Fibroblast of the conjunctiva (primary cell): Measurements from ENCODE around the gene FASTKD3.
A peak's percentile ranks its signal among the peaks of the same experiment; 100 is the strongest.

ENCODE experiments used
- DNase-seq: peaks from one replicate; pipeline ENCODE4 v3.0.0-alpha.2; 2010; ENCODE audit warnings: low read depth

FASTKD3 gene

DNA sequence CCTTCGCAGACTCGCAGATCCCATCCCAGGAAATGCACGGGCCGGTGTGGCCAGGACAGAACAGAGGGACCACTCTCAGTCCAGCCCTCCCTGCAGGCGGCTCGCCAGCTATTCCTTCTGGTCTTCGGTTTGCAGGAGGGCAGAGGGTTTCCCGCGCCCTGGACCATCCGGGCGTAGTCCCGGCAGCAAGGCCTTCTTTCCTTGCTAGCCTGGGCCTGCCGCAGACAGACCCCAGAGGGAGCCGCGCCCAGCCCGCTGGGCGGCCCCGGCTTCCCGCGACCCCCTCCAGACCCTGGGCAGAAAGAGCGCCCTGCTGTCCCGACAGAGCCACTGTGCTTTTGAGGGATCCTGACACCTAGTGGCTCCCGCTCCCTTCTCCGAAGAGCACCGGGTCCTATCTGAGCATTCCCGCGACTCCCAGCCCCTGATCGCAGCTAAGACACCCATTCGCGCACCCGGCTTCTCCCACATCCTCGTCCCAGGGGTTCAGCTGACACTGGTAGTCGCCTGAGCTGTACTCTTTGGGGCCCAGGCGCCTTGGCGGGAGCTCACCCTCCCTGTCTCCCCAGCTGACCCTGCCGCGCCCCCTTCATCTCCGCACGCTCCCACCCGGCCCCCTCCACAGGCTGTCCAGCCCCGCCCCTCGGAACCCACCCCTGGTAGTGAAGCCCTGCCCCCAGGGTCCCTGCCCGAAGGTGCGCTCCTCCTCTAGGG lies 19.0 kb downstream of the FASTKD3 start:
- no peak for DNase-seq

DNA sequence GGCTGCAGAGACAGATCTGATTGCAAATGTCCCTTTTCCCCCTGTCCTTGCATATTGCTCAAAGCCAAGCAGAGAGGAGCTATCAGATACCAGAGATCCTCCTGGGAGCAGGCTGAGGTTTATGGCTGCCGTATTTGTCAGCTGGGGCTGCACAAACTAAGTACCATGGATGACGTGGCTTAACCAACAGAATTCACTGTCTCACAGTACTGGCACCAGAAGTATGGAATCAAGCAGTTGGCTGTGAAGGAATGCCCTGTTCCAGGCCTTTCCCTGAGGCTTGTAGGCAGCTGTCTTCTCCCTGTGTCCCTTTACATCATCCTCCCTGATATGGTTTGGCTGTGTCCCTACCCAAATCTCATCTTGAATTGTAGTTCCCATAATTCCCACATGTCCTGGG lies 20.5 kb downstream of the FASTKD3 start:
- DNase-seq: no peak

DNA sequence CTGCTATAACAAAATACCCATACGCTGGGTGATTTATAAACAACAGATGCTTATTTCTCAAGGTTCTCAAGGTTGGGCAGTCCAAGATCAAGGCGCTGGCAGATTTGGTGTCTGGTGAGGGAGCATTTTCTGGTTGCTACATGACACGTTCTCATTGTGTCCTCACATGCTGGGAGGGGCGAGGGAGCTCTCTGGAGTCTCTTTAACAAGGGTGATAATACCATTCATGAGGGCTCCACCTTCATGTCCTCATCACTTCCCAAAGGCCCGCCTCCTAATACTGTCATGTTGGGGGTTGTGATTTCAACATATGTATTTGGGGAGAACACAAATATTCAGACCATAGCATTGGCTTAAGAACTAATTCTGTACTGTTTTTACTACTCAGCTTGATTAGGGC lies 22.5 kb downstream of the FASTKD3 start:
- DNase-seq: no peak

DNA sequence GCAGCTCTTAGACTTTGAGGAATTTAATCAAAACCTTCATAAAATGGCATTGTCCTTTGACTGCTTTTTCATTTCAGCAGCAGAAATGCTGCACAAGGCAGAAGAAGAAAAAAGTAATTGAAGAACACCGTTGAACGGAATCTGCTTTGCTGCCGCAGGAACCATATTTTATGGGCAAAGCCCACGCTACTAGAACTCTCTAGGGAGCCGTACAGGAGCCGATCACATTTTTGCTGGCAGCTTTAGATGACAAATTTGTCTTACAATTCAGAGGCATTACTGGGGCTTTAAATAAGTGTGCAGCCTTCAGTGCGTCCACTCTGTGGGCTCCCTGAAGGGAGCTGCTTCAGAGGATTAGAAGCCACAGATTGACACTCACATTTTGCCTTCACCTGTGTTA lies 23.3 kb downstream of the FASTKD3 start:
- DNase-seq: no peak

DNA sequence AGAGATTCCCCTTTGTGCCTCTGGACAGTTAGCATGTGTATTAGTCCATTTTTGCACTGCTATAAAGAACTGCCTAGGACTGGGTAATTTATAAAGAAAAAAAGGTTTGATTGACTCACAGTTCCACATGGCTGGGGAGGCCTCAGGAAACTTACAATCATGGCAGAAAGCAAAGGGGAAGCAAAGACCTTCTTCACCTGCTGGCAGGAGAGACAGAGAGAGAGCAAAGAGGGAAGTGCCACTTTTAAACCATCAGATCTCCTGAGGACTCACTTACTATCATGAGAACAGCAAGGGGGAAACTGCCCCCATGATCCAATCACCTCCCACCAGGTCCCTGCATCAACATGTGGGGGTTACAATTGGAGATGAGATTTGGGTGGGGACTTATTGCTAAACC lies 23.9 kb downstream of the FASTKD3 start:
- DNase-seq: no peak

DNA sequence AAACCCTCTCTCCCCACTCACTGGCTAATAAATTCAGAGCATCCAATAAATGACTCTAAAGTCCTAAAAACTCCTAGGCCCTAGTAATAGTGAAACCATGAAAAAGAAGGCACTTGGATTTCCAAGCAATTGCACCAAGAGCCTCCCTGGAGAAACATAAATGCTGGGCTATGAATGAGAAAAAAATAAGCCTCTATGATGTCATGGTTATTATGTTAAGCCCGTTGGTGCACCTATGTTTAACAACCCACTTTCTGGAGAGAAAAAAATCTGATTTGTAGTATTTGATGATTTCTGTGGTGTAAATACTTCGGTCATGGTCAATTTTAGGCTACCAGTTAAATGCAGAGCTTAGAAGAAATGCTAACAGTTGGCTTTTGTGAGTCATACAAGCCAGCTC lies 26.3 kb downstream of the FASTKD3 start:
- no peak for DNase-seq

DNA sequence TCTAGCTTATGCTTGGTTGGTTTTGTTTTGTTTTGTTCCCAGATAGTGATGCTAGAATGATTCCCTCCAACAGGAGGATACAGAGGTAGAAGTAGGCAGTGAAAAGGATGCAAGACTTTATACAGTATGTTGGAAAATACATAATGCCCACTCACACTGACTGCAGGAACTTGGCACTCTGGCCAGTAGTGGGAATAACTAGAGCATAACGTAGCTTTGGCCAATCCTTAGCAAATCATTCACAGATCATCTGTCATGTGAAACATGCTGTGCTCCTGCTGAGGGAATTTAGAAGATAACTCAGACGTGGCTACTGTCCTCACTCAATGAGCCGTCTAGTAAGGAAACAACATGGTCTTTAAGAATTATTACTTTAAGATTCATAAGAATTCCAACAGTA lies 31.4 kb downstream of the FASTKD3 start:
- DNase-seq: no peak

DNA sequence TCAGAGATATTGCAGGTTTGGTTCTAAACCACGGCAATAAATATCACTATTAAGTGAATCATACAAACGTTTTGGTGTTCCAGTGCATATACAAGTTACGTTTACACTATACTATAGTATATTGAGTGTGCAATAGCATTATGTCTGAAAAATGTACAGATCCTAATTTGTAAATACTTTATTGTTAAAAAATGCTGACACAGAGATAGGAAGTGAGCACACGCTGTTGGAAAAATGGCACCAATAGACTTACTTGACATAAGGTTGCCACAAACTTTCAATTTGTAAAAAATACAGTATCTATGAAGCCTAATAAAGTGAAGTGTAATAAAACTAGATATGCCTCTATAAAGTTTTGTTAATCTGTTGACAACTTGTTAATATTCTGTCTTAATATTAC lies 33.8 kb downstream of the FASTKD3 start:
- no peak for DNase-seq

DNA sequence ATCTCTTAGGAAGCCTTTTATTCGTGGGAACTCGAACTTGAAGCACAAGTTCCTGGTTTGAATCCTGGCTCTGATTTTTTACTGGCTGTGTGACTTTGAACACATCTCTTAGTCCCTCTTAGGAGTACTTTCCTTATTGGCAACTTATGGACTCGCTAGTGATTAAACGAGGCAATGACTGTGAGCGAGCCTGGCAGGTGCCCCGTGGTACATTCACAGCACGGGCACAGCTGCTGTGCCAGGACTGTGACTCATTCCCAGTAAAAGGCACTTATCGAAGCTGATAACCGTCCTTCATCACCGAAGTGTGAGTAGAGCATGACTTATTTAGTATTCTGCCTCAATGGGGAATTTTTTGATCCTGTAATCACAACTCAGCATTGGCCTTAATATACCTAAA lies 40.6 kb downstream of the FASTKD3 start:
- no peak for DNase-seq

DNA sequence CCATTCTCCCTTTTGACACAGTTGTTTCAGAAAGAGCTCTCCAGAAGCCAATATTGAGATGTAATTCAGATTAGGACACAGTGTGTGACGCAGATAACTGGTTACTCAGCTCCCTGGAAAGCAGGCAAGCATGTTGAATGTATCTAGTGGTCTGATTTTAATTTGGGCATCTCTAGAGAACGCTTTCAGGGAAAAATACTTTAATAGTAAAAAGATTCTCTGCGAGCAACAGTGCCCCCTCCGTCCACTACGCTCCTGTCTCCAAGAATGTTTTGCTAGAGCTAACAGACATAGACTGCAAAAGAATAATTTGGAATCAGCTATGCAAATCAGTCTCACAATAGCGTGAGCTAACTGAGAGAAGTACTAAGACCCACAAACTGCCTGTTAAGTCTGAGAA lies 41.2 kb downstream of the FASTKD3 start:
- peak; percentile 17 for DNase-seq

DNA sequence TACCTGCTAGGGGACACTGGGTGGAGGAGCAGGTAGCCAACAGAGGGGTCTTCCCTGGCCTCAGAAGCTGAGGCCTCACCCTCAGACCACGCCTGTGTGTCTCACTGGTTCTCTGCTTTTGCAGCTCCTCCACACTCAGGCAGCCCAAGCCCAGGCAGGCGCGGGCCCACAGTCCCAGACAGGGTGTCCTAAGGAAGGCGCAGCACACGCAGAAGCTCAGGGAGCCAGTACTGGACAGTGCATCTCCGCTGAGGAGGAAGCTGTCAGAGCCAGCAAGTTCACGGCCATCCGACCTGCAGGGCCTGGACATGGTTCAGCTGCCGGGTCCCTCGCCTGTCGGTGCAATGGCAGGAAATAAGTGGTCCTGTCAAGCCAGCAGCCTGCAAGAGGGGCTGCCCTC lies 43.2 kb downstream of the FASTKD3 start:
- DNase-seq: no peak

DNA sequence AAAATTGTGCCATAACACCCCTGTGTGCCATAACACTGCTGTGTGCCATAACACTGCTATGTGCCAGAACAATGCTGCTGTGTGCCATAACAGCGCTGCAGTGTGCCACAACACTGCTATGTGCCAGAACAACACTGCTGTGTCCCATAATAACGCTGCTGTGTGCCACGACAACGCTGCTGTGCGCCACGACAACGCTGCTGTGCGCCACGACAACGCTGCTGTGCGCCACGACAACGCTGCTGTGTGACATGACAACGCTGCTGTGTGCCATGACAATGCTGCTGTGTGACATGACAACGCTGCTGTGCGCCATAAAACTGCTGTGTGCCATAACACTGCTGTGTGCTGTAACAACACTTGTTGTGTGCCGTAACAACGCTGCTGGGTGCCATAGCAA lies 43.8 kb downstream of the FASTKD3 start:
- no peak for DNase-seq

DNA sequence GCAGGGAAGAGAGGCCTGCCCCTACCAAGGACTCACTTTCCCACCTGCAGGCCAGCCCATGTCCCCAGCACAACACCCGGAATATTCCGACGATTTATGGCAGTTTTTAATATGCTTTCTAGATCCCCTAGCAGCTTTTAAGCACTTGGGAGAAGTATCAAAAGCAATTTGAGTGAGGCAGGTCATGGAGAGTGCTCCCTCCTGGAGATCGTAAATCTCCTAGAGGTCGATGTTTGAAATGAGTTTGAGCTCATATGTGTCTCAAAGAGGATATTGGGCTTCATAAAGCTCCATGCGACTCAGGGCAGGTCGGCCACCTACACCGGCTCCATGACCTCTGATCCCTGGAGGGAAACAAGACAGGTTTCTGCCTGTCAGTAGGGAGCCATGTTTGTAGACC lies 45.2 kb downstream of the FASTKD3 start:
- no peak for DNase-seq

DNA sequence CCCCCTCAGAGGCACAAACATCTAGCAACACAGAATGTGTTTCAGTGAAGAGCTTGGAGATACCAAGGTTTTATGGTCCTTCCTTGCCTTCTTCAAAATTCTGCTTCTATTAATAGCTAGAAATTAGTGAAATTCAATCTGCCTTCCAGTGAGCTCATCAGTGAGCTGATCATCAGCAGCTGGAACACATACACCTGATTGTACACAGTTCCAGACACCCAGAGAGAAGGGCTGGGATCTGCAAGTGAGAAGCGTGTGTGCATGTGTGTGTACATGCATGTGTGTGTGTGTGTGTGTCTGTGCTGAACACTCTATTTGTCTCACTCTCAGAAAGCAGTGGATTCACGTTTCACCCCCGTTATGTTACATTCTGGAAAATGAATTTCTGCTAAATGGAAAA lies 46.4 kb downstream of the FASTKD3 start:
- DNase-seq: no peak

DNA sequence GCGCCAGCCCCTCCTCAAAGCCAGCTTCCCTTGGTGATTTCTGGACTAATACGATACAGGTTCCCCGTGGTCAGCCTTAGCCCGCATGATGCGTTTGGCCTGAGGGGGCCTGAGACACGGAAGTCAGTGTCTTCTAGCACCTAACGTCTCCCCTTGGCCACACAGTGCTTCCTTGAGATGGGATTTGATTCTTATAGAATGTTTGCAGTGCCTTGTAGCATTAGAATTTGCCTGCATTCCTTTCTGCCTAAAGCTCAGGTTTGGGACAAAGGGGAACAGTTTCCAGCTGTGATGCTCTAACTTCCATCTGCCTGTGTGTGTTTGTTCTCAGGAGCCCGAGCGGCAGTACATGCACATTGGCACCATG lies 52.3 kb downstream of the FASTKD3 start:
- DNase-seq: no peak

DNA sequence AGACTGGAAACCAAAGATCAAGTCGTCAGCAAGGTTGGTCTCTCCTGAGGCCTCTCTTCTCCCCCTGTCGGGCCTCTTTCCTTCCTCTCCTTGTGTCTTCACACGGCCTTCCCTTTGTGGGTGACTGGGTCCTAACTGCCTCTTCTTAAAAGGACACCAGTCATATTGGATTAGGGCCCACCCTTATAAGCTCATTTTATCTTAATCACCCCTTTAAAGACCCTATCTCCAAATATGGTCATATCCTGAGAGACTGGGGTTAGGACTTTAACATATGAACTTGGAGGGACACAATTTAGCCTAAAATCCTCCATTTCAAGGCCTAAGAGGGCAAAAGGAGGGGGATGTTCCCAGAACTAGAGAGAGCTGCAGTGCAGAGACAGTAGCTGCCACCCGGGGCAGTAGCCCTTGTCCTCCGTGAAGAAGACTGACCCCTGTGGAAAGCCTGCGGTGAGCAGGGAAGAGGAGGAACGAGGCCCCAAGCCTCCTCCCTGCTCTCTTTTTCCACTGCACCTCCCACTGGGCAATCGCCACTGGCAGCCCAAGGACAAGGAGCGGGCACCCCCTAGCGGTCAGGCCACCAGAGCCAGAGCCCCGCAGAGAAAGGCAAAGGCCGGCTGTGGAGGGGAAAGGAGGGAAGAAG lies 52.8 kb downstream of the FASTKD3 start:
- peak; percentile 36 for DNase-seq

DNA sequence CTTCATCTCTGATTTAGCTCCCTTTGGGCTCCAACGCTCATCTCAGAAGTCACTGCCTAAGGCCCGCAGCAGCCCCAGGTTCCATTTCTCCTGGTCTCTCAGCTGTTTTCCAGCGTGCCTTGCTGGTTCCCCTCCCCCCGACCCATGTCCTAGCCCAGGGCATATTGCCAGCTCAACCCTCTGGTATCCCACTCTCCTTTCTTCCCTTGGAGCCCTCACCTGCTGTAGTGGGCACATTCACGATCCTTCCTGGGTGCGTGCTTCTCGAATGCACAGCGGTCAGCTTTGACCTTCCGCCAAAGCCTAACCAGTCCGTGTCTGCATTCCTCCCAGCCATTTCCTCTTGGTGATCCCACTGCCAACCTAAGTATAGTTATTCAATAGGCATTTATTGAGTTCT lies 54.0 kb downstream of the FASTKD3 start:
- no peak for DNase-seq

DNA sequence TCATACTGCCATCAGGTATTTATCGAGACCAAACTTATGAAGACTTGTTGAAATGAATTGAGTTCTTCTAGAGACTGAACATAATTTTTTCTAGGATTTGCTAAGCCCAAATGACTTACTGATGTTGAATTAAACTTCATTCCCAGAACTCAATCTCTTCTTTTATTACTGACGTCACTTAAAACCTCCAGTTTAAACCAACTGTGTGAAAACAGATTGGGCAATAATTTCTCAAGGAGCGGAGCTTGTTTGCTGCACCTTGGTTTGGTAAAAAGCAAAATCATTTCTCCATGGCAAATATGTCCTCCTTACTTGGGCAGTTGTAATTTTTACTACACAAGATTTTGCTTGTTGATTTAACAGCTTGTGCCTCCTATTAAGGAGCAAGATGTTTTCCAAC lies 55.3 kb downstream of the FASTKD3 start:
- no peak for DNase-seq

DNA sequence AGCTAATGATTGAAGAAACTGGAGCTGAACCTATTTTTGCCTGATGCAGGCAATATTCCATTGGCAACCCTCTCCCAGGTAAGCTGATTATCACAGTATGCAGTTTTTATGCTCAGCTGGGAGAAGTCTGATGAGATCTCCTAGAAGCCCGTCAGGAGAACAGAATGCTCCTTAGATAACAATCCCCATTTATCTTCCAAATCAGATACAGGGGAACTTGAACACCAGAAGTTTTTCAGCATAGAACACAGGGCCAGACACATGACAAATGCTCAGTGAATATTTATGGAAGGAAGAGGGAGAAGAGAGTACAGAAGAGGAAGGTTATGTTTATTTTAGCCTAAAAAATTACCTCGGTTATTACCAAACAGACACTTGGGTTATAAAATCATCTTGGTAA lies 55.8 kb downstream of the FASTKD3 start:
- no peak for DNase-seq

DNA sequence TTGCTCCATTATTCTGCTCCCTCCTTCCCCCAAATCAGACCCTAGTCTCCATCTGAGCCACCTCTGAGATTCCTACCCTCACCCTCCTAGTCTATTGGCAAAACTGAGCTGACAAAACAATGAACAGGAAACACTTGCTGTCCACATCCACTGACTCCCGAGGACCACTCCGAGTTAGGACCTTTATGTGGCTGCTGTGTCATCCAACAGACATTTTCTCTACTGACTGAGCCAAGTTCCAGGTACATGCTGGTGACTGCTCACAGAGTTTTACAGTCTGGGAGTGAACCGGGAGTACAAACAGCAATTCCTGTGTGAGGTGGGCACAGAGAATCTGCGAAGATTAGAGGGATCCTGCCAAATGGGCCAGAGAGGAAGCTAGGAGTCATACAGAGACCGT lies 57.1 kb downstream of the FASTKD3 start:
- no peak for DNase-seq
